DOHH2 (cell line): Measurements from ENCODE around the gene SIRT2.

ENCODE experiments used
- H3F3A ChIP-seq: fragments of 200-600 bp; sonication (generic), shearing (Covaris generic); 2 replicates; pipeline ENCODE4 v1.6.0; 2016; ENCODE audit warnings: antibody characterized with exemption, mild to moderate bottlenecking; ENCODE audit not compliant: control insufficient read depth, insufficient read depth
- H3K27ac ChIP-seq: fragments of 200-600 bp; sonication (generic); 2 replicates; pipeline ENCODE4 v1.5.1; 2014; ENCODE audit warnings: low read depth, mild to moderate bottlenecking, low read length, moderate library complexity
- H3K27me3 ChIP-seq: fragments of 200-600 bp; sonication (generic); 2 replicates; pipeline ENCODE4 v1.6.1; 2014; ENCODE audit warnings: mild to moderate bottlenecking, low read length, mixed read lengths; ENCODE audit not compliant: control insufficient read depth
- H3K36me3 ChIP-seq: fragments of 200-600 bp; sonication (generic); 2 replicates; pipeline ENCODE4 v1.6.1; 2014; ENCODE audit warnings: mild to moderate bottlenecking, low read length, moderate library complexity, mixed read lengths; ENCODE audit not compliant: control insufficient read depth
- H3K4me1 ChIP-seq: fragments of 200-600 bp; sonication (generic); 2 replicates; pipeline ENCODE4 v1.6.1; 2014; ENCODE audit warnings: mild to moderate bottlenecking, low read length, mixed read lengths; ENCODE audit not compliant: control insufficient read depth
- H3K4me2 ChIP-seq: fragments of 200-600 bp; sonication (generic); 2 replicates; pipeline ENCODE4 v1.6.0; 2014; ENCODE audit warnings: mild to moderate bottlenecking, low read length, moderate library complexity
- H3K4me3 ChIP-seq: fragments of 200-600 bp; sonication (generic); 2 replicates; pipeline ENCODE4 v1.5.1; 2014; ENCODE audit warnings: mild to moderate bottlenecking, low read length, mixed read lengths
- H3K79me2 ChIP-seq: fragments of 200-600 bp; sonication (generic); 2 replicates; pipeline ENCODE4 v1.6.1; 2014; ENCODE audit warnings: mild to moderate bottlenecking, low read length, mixed read lengths; ENCODE audit not compliant: control insufficient read depth
- H3K9me2 ChIP-seq: fragments of 200-600 bp; sonication (generic); replicated peaks from 2 replicates; pipeline ENCODE4 v1.6.1; 2014; ENCODE audit warnings: mild to moderate bottlenecking, low read length, mixed read lengths; ENCODE audit not compliant: control insufficient read depth
- H3K9me3 ChIP-seq: fragments of 200-600 bp; sonication (generic); 2 replicates; pipeline ENCODE4 v1.6.1; 2014; ENCODE audit warnings: antibody characterized with exemption, low read length, mixed read lengths; ENCODE audit not compliant: control insufficient read depth, insufficient read depth
- H4K20me1 ChIP-seq: fragments of 200-600 bp; sonication (generic); 2 replicates; pipeline ENCODE4 v1.6.0; 2014; ENCODE audit warnings: low read depth, mild to moderate bottlenecking, antibody characterized with exemption, low read length, moderate library complexity; ENCODE audit not compliant: control insufficient read depth, insufficient read depth
- CTCF ChIP-seq: fragments of 200-600 bp; sonication (generic); IDR thresholded peaks from one replicate; pipeline ENCODE4 v1.5.1; 2014; ENCODE audit warnings: antibody characterized with exemption, mild to moderate bottlenecking, low read depth, low read length; ENCODE audit not compliant: poor library complexity, severe bottlenecking
- EZH2phosphoT487 ChIP-seq: fragments of 200-600 bp; sonication (generic); IDR thresholded peaks from 2 replicates; pipeline ENCODE4 v1.6.1; 2017; ENCODE audit warnings: borderline replicate concordance, mild to moderate bottlenecking, antibody characterized with exemption, low read length, moderate library complexity, mixed read lengths

The SIRT2 gene

GRCh38 chr19:38939957-38940356 lies 40.5 kb upstream of the SIRT2 start:
- Histone ChIP-seq H4K20me1 (no peaks in the 10 kb centered on the region), H3K4me1 (no peaks in the 10 kb centered on the region), H3K36me3 (peaks cover under 1% of the 10 kb centered on the region; the same call in 1 of the 2 replicates), H3K9me3 (no peaks in the 10 kb centered on the region), H3K4me2 (no peak overlapping the region), H3K9me2 (no peaks in the 10 kb centered on the region), H3K27ac (no peak overlapping the region), H3K4me3 (no peak overlapping the region), H3F3A (no peaks in the 10 kb centered on the region), H3K79me2 (no peaks in the 10 kb centered on the region), H3K27me3 (no peaks in the 10 kb centered on the region)
- TF ChIP-seq CTCF (no peak), EZH2phosphoT487 (no peak)

- TF ChIP-seq CTCF (no peak), EZH2phosphoT487 (no peak)
- H3F3A ChIP-seq: no peaks in the 10 kb centered on the region
- H3K27me3 ChIP-seq: no peaks in the 10 kb centered on the region
- H3K4me2 ChIP-seq: no peak overlapping the region
- H3K4me1 ChIP-seq: peaks cover 25% of the 10 kb centered on the region
- peaks cover 35% of the 10 kb centered on the region for H3K36me3 ChIP-seq
- peaks cover 47% of the 10 kb centered on the region for H3K79me2 ChIP-seq
- H4K20me1 ChIP-seq: no peaks in the 10 kb centered on the region
- no peak overlapping the region for H3K27ac ChIP-seq
- H3K9me3 ChIP-seq: no peaks in the 10 kb centered on the region
- no peak overlapping the region for H3K4me3 ChIP-seq
- no peaks in the 10 kb centered on the region for H3K9me2 ChIP-seq
These were observed 34.1 kb upstream of the SIRT2 start for GRCh38 chr19:38933544-38933943.

- Histone ChIP-seq H4K20me1 (no peaks in the 10 kb centered on the region), H3K4me2 (peak overlapping the region; percentile 68), H3K27ac (no peak overlapping the region), H3K9me2 (no peaks in the 10 kb centered on the region), H3K4me3 (peak overlapping the region; percentile 96; the same call in 1 of the 2 replicates), H3K9me3 (no peaks in the 10 kb centered on the region), H3K36me3 (peaks cover 37% of the 10 kb centered on the region), H3F3A (no peaks in the 10 kb centered on the region), H3K27me3 (no peaks in the 10 kb centered on the region), H3K79me2 (peaks cover 57% of the 10 kb centered on the region), H3K4me1 (peaks cover 25% of the 10 kb centered on the region)
- TF ChIP-seq EZH2phosphoT487: no peak
- peak; percentile 62 for TF ChIP-seq CTCF
These were observed 33.2 kb upstream of the SIRT2 start for GRCh38 chr19:38932425-38933179.
